Esophagus squamous epithelium (tissue), 5 donors: ENCODE measurements around the gene PAM. TPM values are rescaled to one million over a fixed set of nuclear protein-coding genes. Genes with fewer than 3 reads are reported as not detected.

Source experiments
- DNase-seq: peaks from one replicate; lab custom pipeline; 2025; lab: John Stamatoyannopoulos, UW
- H3K27ac ChIP-seq, 4 donors: fragments of 200-600 bp; sonication (generic); one replicate each; pipeline ENCODE4 v1.5.1; 2016 to 2019; ENCODE audit warnings: mild to moderate bottlenecking in 1 of 4
- H3K27me3 ChIP-seq, 4 donors: fragments of 200-600 bp; sonication (generic); 1 replicate in 3 of 4; 2 replicates in 1 of 4; pipeline versions ENCODE4 v1.5.1 to v1.6.0; 2017 to 2021; ENCODE audit warnings: antibody characterized with exemption in 1 of 4
- H3K36me3 ChIP-seq, 3 donors: fragments of 200-600 bp; sonication (generic); one replicate each; pipeline ENCODE4 v1.5.1; 2016 to 2019
- H3K4me1 ChIP-seq, 3 donors: fragments of 200-600 bp; sonication (generic); one replicate each; pipeline ENCODE4 v1.5.1; 2017 to 2019
- H3K4me3 ChIP-seq, 4 donors: fragments of 200-600 bp; sonication (generic); 1 replicate in 3 of 4; 2 replicates in 1 of 4; pipeline ENCODE4 v1.5.1; 2016 to 2019; ENCODE audit warnings: mild to moderate bottlenecking in 2 of 4, moderate library complexity in 1 of 4
- H3K9me3 ChIP-seq, 3 donors: fragments of 200-600 bp; sonication (generic); one replicate each; pipeline ENCODE4 v1.5.1; 2016 to 2019
- CTCF ChIP-seq, 6 experiments: fragments of 450-650 bp in 4 of 6; fragments of 200-600 bp in 2 of 6; sonication (generic) in 2 of 6; IDR thresholded peaks; one replicate each; pipeline ENCODE4 v1.5.1; 2016 to 2019; ENCODE audit warnings: antibody characterized with exemption in 6 of 6, mild to moderate bottlenecking in 4 of 6, moderate library complexity in 4 of 6
- POLR2A ChIP-seq, 4 donors: fragments of 450-650 bp; IDR thresholded peaks; one replicate each; pipeline ENCODE4 v1.6.1; 2017; ENCODE audit warnings: antibody characterized with exemption in 4 of 4, mild to moderate bottlenecking in 4 of 4, moderate library complexity in 3 of 4
- WGBS, 2 donors: methylation state at CpG; one replicate each; pipeline ENCODE4 v1.1.5; 2018; 5-methylcytosine and 5-hydroxymethylcytosine counted together
- intact Hi-C: fragments of 100-400 bp; cut with DNase I; formaldehyde crosslinking; loops from one replicate; pipeline ENCODE4 v1.15.0; 2022
- total RNA-seq, 4 donors: library from RNA; depleted of rRNA; stranded (reverse); fragments of >200 nt; gene quantifications; one replicate each; pipeline ENCODE4 v1.1.0, GENCODE V29; 2016
- donor health status: DM: yes; HTN: yes; CAD: no.

PAM gene
- total RNA-seq, 4 donors from 2014 or later: 33.0 to 88.5 (median 53.8) TPM

GRCh38 chr5:102932781-102933180, 177.7 kb downstream of the PAM start:
- no peak for TF ChIP-seq CTCF (IDR thresholded peaks at IDR 0.05)
- no peak for TF ChIP-seq POLR2A (IDR thresholded peaks at IDR 0.05)
- no peaks in the 10 kb centered on the region for H3K4me1 ChIP-seq
- 82 to 83% methylated on average over 6 of the region's 6 CpGs for WGBS, 2 donors
- no peak for DNase-seq
- intact Hi-C loops: no loop called here
- no peak overlapping the region for H3K27ac ChIP-seq
- H3K9me3 ChIP-seq: no peaks in the 10 kb centered on the region
- peaks cover 0 to 3% (median 0%) of the 10 kb centered on the region in 3 donors for H3K36me3 ChIP-seq
- no peaks in the 10 kb centered on the region for H3K27me3 ChIP-seq
- H3K4me3 ChIP-seq: no peak overlapping the region

GRCh38 chr5:102933316-102933715, 178.2 kb downstream of the PAM start:
- H3K27ac ChIP-seq: no peak overlapping the region
- H3K4me1 ChIP-seq: no peaks in the 10 kb centered on the region
- intact Hi-C loops: no loop called here
- 80 to 89% methylated on average over 1 of the region's 1 CpG for WGBS, 2 donors
- no peaks in the 10 kb centered on the region for H3K36me3 ChIP-seq
- TF ChIP-seq CTCF (IDR thresholded peaks at IDR 0.05) (no peak), POLR2A (IDR thresholded peaks at IDR 0.05) (no peak)
- H3K27me3 ChIP-seq: no peaks in the 10 kb centered on the region
- DNase-seq: no peak
- no peaks in the 10 kb centered on the region for H3K9me3 ChIP-seq
- no peak overlapping the region for H3K4me3 ChIP-seq

- no peak for TF ChIP-seq CTCF (IDR thresholded peaks at IDR 0.05)
- TF ChIP-seq POLR2A (IDR thresholded peaks at IDR 0.05): no peak
- H3K4me1 ChIP-seq: no peaks in the 10 kb centered on the region
- H3K9me3 ChIP-seq: no peaks in the 10 kb centered on the region
- no peak for DNase-seq
- intact Hi-C loops: no loop called here
- H3K36me3 ChIP-seq: no peaks in the 10 kb centered on the region
- 94 to 95% methylated on average over 6 of the region's 6 CpGs for WGBS, 2 donors
- H3K27ac ChIP-seq: no peak overlapping the region
- H3K27me3 ChIP-seq: no peaks in the 10 kb centered on the region
- H3K4me3 ChIP-seq: no peak overlapping the region
Observed at GRCh38 chr5:102933721-102934459, 178.8 kb downstream of the PAM start.

- H3K27me3 ChIP-seq: no peaks in the 10 kb centered on the region
- WGBS, 2 donors: 88 to 89% methylated on average over 2 of the region's 2 CpGs
- no peak overlapping the region for H3K4me3 ChIP-seq
- no peak overlapping the region for H3K27ac ChIP-seq
- H3K36me3 ChIP-seq: no peaks in the 10 kb centered on the region
- H3K9me3 ChIP-seq: no peaks in the 10 kb centered on the region
- no peaks in the 10 kb centered on the region for H3K4me1 ChIP-seq
- no peak for TF ChIP-seq POLR2A (IDR thresholded peaks at IDR 0.05)
- TF ChIP-seq CTCF (IDR thresholded peaks at IDR 0.05): no peak
- DNase-seq: no peak
- intact Hi-C loops: no loop called here
Observed at GRCh38 chr5:102937894-102938293, 182.8 kb downstream of the PAM start.

GRCh38 chr5:102941111-102941510, 186.0 kb downstream of the PAM start:
- Histone ChIP-seq H3K9me3 (no peaks in the 10 kb centered on the region), H3K4me1 (no peaks in the 10 kb centered on the region), H3K36me3 (no peaks in the 10 kb centered on the region), H3K27ac (no peak overlapping the region), H3K4me3 (no peak overlapping the region), H3K27me3 (no peaks in the 10 kb centered on the region)
- intact Hi-C loops: no loop called here
- TF ChIP-seq CTCF (IDR thresholded peaks at IDR 0.05): no peak
- no peak for TF ChIP-seq POLR2A (IDR thresholded peaks at IDR 0.05)
- no peak for DNase-seq
- WGBS, 2 donors: 88 to 94% methylated on average over 4 to 5 of the region's 5 CpGs
